IMR-90 (cell line): ENCODE results near the gene KTN1. TPM values are rescaled to one million over a fixed set of nuclear protein-coding genes. Genes with fewer than 3 reads are reported as not detected.
A peak's percentile ranks its signal among the peaks of the same experiment; 100 is the strongest.

Experiments used
- ATAC-seq: fragments of 200-7000 bp; cut with Tn5 transposase; 2 replicates; pipeline ENCODE4 v1.9.1; 2020; ENCODE audit warnings: low read depth, mild to moderate bottlenecking, moderate library complexity
- BruUV-seq: library from RNA; stranded (reverse); fragments of 400-500 nt; replicated peaks from 2 replicates; lab custom pipeline; 2021; lab: Mats Ljungman, UMichigan
- CTCF ChIA-PET: fragments of 300-600 bp; formaldehyde crosslinking; extraction: SDS; loops from one replicate; lab custom pipeline; 2021; ENCODE audit warnings: antibody characterized with exemption; lab: Yijun Ruan, JAX
- POLR2A ChIA-PET: fragments of 300-600 bp; sonication (Branson Sonifier 250); formaldehyde crosslinking; loops from one replicate; lab custom pipeline; 2022; ENCODE audit warnings: antibody characterized with exemption; ENCODE audit not compliant: unreplicated experiment; lab: Charles Lee
- DNase-seq: peaks from one replicate; pipeline ENCODE4 v3.0.0; 2013
- H2AFZ ChIP-seq: replicated peaks from 2 replicates; pipeline ENCODE3; 2013; ENCODE audit warnings: low read length, mild to moderate bottlenecking; ENCODE audit not compliant: poor library complexity
- H2AK5ac ChIP-seq: 2 replicates; pipeline ENCODE4 v1.6.1; 2013; ENCODE audit warnings: low read depth, low read length, inconsistent platforms
- H2AK9ac ChIP-seq: replicated peaks from 2 replicates; pipeline ENCODE3; 2013; ENCODE audit warnings: mild to moderate bottlenecking, low read depth, low read length, moderate library complexity; ENCODE audit not compliant: poor library complexity
- H2BK120ac ChIP-seq: 2 replicates; pipeline ENCODE4 v1.6.1; 2013; ENCODE audit warnings: low read depth, low read length, inconsistent platforms
- H2BK15ac ChIP-seq: 3 replicates; pipeline ENCODE4 v1.6.1; 2013; ENCODE audit warnings: low read depth, low read length, inconsistent platforms
- H2BK20ac ChIP-seq: 2 replicates; pipeline ENCODE4 v1.6.1; 2013; ENCODE audit warnings: low read depth, mild to moderate bottlenecking, inconsistent platforms, low read length, moderate library complexity
- H2BK5ac ChIP-seq: 2 replicates; pipeline ENCODE4 v1.6.1; 2013; ENCODE audit warnings: mild to moderate bottlenecking, low read depth, low read length, inconsistent platforms; ENCODE audit not compliant: poor library complexity, severe bottlenecking
- H3K14ac ChIP-seq: replicated peaks from 2 replicates; pipeline ENCODE4 v1.6.1; 2013; ENCODE audit warnings: low read depth, low read length, inconsistent platforms
- H3K18ac ChIP-seq: 2 replicates; pipeline ENCODE4 v1.6.1; 2013; ENCODE audit warnings: low read depth, low read length, control low read depth
- H3K23ac ChIP-seq: 2 replicates; pipeline ENCODE4 v1.6.1; 2013; ENCODE audit warnings: low read depth, low read length, inconsistent platforms
- H3K27ac ChIP-seq: 2 replicates; pipeline ENCODE4 v1.5.1; 2013; ENCODE audit warnings: mild to moderate bottlenecking, control low read depth, low read length; ENCODE audit not compliant: insufficient read depth
- H3K27me3 ChIP-seq: 2 replicates; pipeline ENCODE4 v1.6.1; 2013; ENCODE audit warnings: low read length; ENCODE audit not compliant: control insufficient read depth, insufficient read depth
- H3K36me3 ChIP-seq: 2 replicates; pipeline ENCODE4 v1.6.1; 2013; ENCODE audit warnings: low read length, mixed read lengths; ENCODE audit not compliant: control insufficient read depth, insufficient read depth
- H3K4ac ChIP-seq: 2 replicates; pipeline ENCODE4 v1.6.1; 2013; ENCODE audit warnings: low read depth, low read length, inconsistent platforms
- H3K4me1 ChIP-seq: 2 replicates; pipeline ENCODE4 v1.6.1; 2013; ENCODE audit warnings: low read length, mixed read lengths; ENCODE audit not compliant: control insufficient read depth, insufficient read depth
- H3K4me2 ChIP-seq: 2 replicates; pipeline ENCODE4 v1.6.1; 2013; ENCODE audit warnings: low read depth, mild to moderate bottlenecking, control low read depth, low read length, moderate library complexity
- H3K4me3 ChIP-seq: 2 replicates; pipeline ENCODE4 v1.5.1; 2013; ENCODE audit warnings: low read depth, mild to moderate bottlenecking, control low read depth, low read length, moderate library complexity; ENCODE audit not compliant: insufficient read depth
- H3K56ac ChIP-seq: 2 replicates; pipeline ENCODE4 v1.6.1; 2013; ENCODE audit warnings: low read length, inconsistent platforms; ENCODE audit not compliant: insufficient read depth; ENCODE audit errors: extremely low read depth
- H3K79me1 ChIP-seq, 2 experiments: 2 replicates each; pipeline ENCODE4 v1.6.1; 2013; ENCODE audit warnings: low read length in 2 of 2, inconsistent platforms in 1 of 2, low read depth in 1 of 2
- H3K9ac ChIP-seq: 2 replicates; pipeline ENCODE4 v1.6.1; 2013; ENCODE audit warnings: low read depth, low read length, control low read depth
- H3K9me1 ChIP-seq: 2 replicates; pipeline ENCODE4 v1.6.1; 2013; ENCODE audit warnings: low read length, inconsistent platforms; ENCODE audit not compliant: insufficient read depth
- H3K9me3 ChIP-seq: 2 replicates; pipeline ENCODE4 v1.6.1; 2013; ENCODE audit warnings: low read length; ENCODE audit not compliant: control insufficient read depth, insufficient read depth
- H4K20me1 ChIP-seq: 2 replicates; pipeline ENCODE4 v1.6.1; 2013; ENCODE audit warnings: low read length, inconsistent platforms; ENCODE audit not compliant: insufficient read depth
- H4K5ac ChIP-seq: 2 replicates; pipeline ENCODE4 v1.6.1; 2013; ENCODE audit warnings: mild to moderate bottlenecking, low read depth, low read length, control low read depth
- H4K8ac ChIP-seq, 2 experiments: 2 replicates each; pipeline ENCODE4 v1.6.1; 2013; ENCODE audit warnings: low read depth in 2 of 2, low read length in 2 of 2, control low read depth in 1 of 2, inconsistent platforms in 1 of 2
- H4K91ac ChIP-seq: 2 replicates; pipeline ENCODE4 v1.6.1; 2013; ENCODE audit warnings: low read depth, low read length, inconsistent platforms; ENCODE audit not compliant: insufficient read depth
- BHLHE40 ChIP-seq: fragments of 150-350 bp; IDR thresholded peaks from 2 replicates; pipeline ENCODE4 v1.6.1; 2016; ENCODE audit warnings: mild to moderate bottlenecking, low read depth, low read length
- MAZ ChIP-seq: IDR thresholded peaks from 2 replicates; pipeline ENCODE4 v1.6.1; 2012; ENCODE audit warnings: low read depth, mild to moderate bottlenecking, low read length, improper control_type of control experiment, moderate library complexity, borderline replicate concordance
- NFE2L2 ChIP-seq: fragments of 150-350 bp; IDR thresholded peaks from 2 replicates; pipeline ENCODE4 v1.6.1; 2016; ENCODE audit warnings: low read depth, mild to moderate bottlenecking, low read length
- POLR2A ChIP-seq: IDR thresholded peaks from 2 replicates; pipeline ENCODE4 v1.6.1; 2012; ENCODE audit warnings: mild to moderate bottlenecking, low read depth, low read length
- RCOR1 ChIP-seq: IDR thresholded peaks from 2 replicates; pipeline ENCODE4 v1.6.1; 2012; ENCODE audit warnings: mild to moderate bottlenecking, low read length, improper control_type of control experiment; ENCODE audit not compliant: insufficient replicate concordance
- RFX5 ChIP-seq: IDR thresholded peaks from 2 replicates; pipeline ENCODE4 v1.8.0; 2012; ENCODE audit warnings: low read depth, mild to moderate bottlenecking, low read length, moderate library complexity
- SMC3 ChIP-seq: fragments of 150-350 bp; IDR thresholded peaks from 2 replicates; pipeline ENCODE4 v1.6.1; 2016; ENCODE audit warnings: low read depth, mild to moderate bottlenecking, antibody characterized with exemption, low read length, moderate library complexity
- WGBS, 2 experiments: methylation state at CpG; one replicate each; pipeline versions ENCODE4 v1.1.5 to v1.1.7; 2013; ENCODE audit warnings: missing lambda C conversion rate in 2 of 2; ENCODE audit not compliant: insufficient read length in 1 of 2; ENCODE audit errors: extremely low coverage in 2 of 2; 5-methylcytosine and 5-hydroxymethylcytosine counted together
- dilution Hi-C: fragments of 300-500 bp; cut with HindIII; formaldehyde crosslinking; loops from one replicate; pipeline ENCODE4 v1.14.3; 2018; ENCODE audit warnings: low sequenced_read_pairs; ENCODE audit not compliant: unreplicated experiment
- in situ Hi-C: fragments of 300-500 bp; cut with MboI; formaldehyde crosslinking; loops from 3 replicates; pipeline ENCODE4 v1.14.3; 2019; ENCODE audit warnings: low sequenced_read_pairs, inconsistent platforms, mixed read lengths
- intact Hi-C: fragments of 100-400 bp; cut with micrococcal nuclease; formaldehyde crosslinking; loops from 2 replicates; pipeline ENCODE4 v1.10.0; 2022
- polyA plus RNA-seq, 3 experiments: library from polyadenylated mRNA; depleted of rRNA; stranded (reverse); fragments of >200 nt; gene quantifications; 2 replicates each; pipeline ENCODE4 v1.2.3, GENCODE V29; 2012; ENCODE audit warnings: low replicate concordance in 1 of 3
- total RNA-seq: library from RNA; depleted of rRNA; stranded (reverse); fragments of >200 nt; gene quantifications from 2 replicates; pipeline ENCODE4 v1.2.3, GENCODE V29; 2012
- TF ChIP-seq, protein P1 (sequence below): fragments of 150-350 bp; IDR thresholded peaks from 2 replicates; pipeline ENCODE4 v1.6.1; 2017; ENCODE audit warnings: mild to moderate bottlenecking, antibody characterized with exemption, low read length, low read depth

The KTN1 gene
- total and polyA plus RNA-seq, 2 of the 4 experiments (the other 2 are of a cell fraction) = 42.1 to 57.2 TPM

GRCh38 chr14:55665067-55665675, 85.2 kb downstream of the KTN1 start:
- Histone ChIP-seq H2BK120ac (no peak overlapping the region), H4K20me1 (no peaks in the 10 kb centered on the region), H3K36me3 (peaks cover 9% of the 10 kb centered on the region), H3K56ac (no peak overlapping the region), H3K4me2 (no peak overlapping the region), H3K27me3 (no peaks in the 10 kb centered on the region), H2BK5ac (no peak overlapping the region), H3K9me1 (0 out of 2 replicates have a peak, but pooled peaks cover 3% of the 10 kb centered on the region), H4K8ac (no peak overlapping the region), H4K91ac (no peak overlapping the region), H2AFZ (no peak overlapping the region), H3K4ac (no peak overlapping the region), H3K14ac (no peak overlapping the region), H3K4me1 (no peaks in the 10 kb centered on the region), H3K9me3 (no peaks in the 10 kb centered on the region), H2BK20ac (no peak overlapping the region), H2BK15ac (no peak overlapping the region), H4K5ac (no peak overlapping the region), H3K27ac (no peak overlapping the region), H3K23ac (no peak overlapping the region), H3K9ac (no peak overlapping the region), H3K18ac (no peak overlapping the region), H3K4me3 (no peak overlapping the region), H2AK9ac (no peak overlapping the region), H3K79me1 (peaks cover 4 to 13% of the 10 kb centered on the region in 2 experiments; a peak in 2 of 4 replicates), H2AK5ac (no peak overlapping the region)
- no peak for TF ChIP-seq RCOR1
- no peak for TF ChIP-seq BHLHE40
- no peak for TF ChIP-seq MAZ
- TF ChIP-seq RFX5 = no peak
- no peak for TF ChIP-seq NFE2L2
- no peak for TF ChIP-seq SMC3
- TF ChIP-seq POLR2A = no peak
- TF ChIP-seq, protein P1, sequence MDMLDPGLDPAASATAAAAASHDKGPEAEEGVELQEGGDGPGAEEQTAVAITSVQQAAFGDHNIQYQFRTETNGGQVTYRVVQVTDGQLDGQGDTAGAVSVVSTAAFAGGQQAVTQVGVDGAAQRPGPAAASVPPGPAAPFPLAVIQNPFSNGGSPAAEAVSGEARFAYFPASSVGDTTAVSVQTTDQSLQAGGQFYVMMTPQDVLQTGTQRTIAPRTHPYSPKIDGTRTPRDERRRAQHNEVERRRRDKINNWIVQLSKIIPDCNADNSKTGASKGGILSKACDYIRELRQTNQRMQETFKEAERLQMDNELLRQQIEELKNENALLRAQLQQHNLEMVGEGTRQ = no peak
- ATAC-seq (no peak), DNase-seq (peak; percentile 21)
- BruUV-seq = no TSS peak
- dilution Hi-C loops = no loop called here
- ChIA-PET CTCF (interaction anchor here (0.6 to 1.7 kb wide), 2 partner anchors 219 to 1560 kb away, joined by 3 to 7 read pairs; no protein-coding TSS in a partner anchor), POLR2A (no interaction called here)
- intact Hi-C loops = no loop called here
- no CpG with 5 or more reads among the region's 4 CpGs for WGBS, 2 experiments
- in situ Hi-C loops = no loop called here
